Omental fat pad (tissue), 4 donors: ENCODE results near the gene MTHFSD. TPM values are rescaled to one million over a fixed set of nuclear protein-coding genes. Genes with fewer than 3 reads are reported as not detected.

ENCODE experiments used
- ATAC-seq: fragments of 150-250 bp; one replicate; pipeline ENCODE4 v1.9.1; 2016; ENCODE audit warnings: mild to moderate bottlenecking, moderate library complexity; ENCODE audit not compliant: low FRiP score
- DNase-seq: peaks from one replicate; pipeline ENCODE4 v3.0.0-alpha.2; 2019; ENCODE audit warnings: low spot score
- CTCF ChIP-seq, 3 donors: fragments of 450-650 bp; IDR thresholded peaks; one replicate each; pipeline ENCODE4 v1.5.1; 2016 to 2017; ENCODE audit warnings: antibody characterized with exemption in 3 of 3, mild to moderate bottlenecking in 3 of 3, moderate library complexity in 2 of 3
- total RNA-seq, 4 donors: library from RNA; depleted of rRNA; stranded (reverse); fragments of >200 nt; gene quantifications; one replicate each; pipeline ENCODE4 v1.1.0, GENCODE V29; 2016

Gene MTHFSD
- total RNA-seq, 4 donors from 2014 or later: 6.4 to 20.2 (median 9.1) TPM

DNA sequence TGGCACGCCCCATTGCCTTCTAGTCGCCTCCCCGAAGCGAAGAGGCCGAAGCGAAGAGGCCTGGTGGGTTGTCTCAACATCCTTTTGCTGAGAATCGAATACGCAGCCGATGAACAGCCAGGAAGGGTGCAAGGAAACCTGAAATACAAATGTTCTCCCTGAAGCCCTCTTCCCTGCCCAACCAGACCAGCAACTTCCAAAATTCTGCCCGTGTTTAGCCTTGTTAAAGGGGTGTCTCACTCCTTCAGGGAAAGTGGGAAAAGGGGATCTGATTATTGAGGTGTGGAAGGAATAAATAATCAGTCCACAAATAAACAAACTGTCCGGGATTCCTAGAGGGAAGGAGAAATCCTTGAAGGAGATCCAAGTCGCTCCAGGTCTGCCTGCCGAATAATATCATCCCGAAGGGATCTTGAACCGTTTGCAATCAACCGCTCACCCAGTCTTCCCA, 10.2 kb upstream of the MTHFSD start:
- DNase-seq (no peak), ATAC-seq (no peak)
- TF ChIP-seq CTCF (IDR thresholded peaks at IDR 0.05): no peak

- peak; percentile 91 for DNase-seq
- TF ChIP-seq CTCF (IDR thresholded peaks at IDR 0.05): peak in 2 of 3 donors; percentile 90 to 98
- peak; percentile 96 for ATAC-seq
Observed at GRCh38 chr16:86563469-86564345, 8.7 kb upstream of the MTHFSD start.

GRCh38 chr16:86562356-86562755, 7.3 kb upstream of the MTHFSD start:
- ATAC-seq: no peak
- TF ChIP-seq CTCF (IDR thresholded peaks at IDR 0.05): no peak
- no peak for DNase-seq

GRCh38 chr16:86559802-86560305, 4.8 kb upstream of the MTHFSD start:
- no peak for ATAC-seq
- no peak for DNase-seq
- no peak for TF ChIP-seq CTCF (IDR thresholded peaks at IDR 0.05)

DNA sequence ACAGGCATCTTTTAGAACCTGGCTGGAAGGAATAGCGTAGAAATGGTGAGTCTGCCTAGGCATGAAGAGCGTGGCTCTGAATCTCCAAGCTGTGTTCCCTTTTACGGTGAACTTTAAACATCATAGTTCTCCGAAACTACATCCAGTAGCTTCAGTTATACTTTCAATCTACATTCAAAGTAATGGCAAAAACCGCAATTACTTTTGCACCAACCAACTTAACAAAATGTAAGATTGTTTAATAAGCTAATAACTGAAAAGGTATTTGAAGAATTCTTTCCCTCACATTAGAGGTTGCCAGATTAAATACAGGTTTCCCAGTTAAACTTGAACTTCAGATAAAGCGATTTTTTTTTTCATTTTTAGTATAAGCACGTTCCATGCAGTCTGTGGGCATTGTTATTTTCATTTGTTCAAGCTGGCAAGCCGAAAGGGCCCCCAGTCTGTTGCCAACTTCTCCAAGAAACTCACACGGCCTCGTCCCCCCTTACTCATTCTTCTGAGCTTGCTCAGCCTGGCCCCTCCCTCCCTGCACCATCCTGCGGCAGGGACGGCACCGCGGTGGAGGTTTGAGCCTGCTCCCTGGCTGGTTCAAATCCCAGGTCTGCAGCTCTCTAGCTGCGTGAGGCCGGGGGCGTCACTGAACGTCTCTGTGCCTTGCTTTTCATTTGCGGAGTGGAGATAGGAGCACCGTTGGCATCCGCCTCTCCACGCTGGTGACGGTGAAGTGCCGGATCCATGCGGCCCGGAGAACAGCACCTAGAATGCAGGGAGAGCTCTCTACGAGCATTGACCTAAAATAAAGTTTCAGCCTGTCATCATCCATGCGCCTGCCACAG, 3.5 kb upstream of the MTHFSD start:
- ATAC-seq (no peak), DNase-seq (no peak)
- no peak for TF ChIP-seq CTCF (IDR thresholded peaks at IDR 0.05)

DNA sequence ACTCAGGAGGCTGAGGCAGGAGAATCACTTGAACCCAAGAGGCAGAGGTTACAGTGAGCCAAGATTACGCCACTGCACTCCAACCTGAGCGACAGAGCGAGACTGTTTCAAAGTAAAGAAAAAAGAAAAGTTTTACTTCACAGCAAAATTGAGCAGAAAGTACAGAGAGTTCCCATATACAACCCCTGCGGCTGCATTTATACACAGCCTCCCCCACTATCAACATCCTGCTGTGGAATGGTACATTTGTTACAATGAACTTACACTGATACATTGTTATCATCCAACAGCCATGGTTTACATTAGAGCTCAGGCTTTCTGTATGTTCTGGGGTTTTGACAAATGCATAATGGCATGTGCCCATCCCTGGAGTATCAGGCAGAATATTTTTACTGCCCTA, 2.6 kb upstream of the MTHFSD start:
- TF ChIP-seq CTCF (IDR thresholded peaks at IDR 0.05): no peak
- no peak for ATAC-seq
- DNase-seq: no peak
